GM21576 (cell line): ENCODE measurements around the gene COG8.
"Not testable (repeated sequence)": the region's sequence is repeated elsewhere in the genome, so short reads cannot be mapped to it uniquely, and the experiment has no call there.

Source experiments
- ATAC-seq: cut with Tn5 transposase; IDR thresholded peaks from one replicate; pipeline ENCODE4 v1.9.1; 2021; ENCODE audit warnings: mild to moderate bottlenecking, moderate library complexity; ENCODE audit not compliant: unreplicated experiment

Gene COG8

GRCh38 chr16:69294051-69294450, 45.3 kb downstream of the COG8 start:
- ATAC-seq = no peak

- no peak for ATAC-seq
Measured at GRCh38 chr16:69293401-69293800, 46.0 kb downstream of the COG8 start.

GRCh38 chr16:69291657-69292056, 47.7 kb downstream of the COG8 start:
- not testable (repeated sequence) for ATAC-seq

GRCh38 chr16:69286941-69287713, 52.2 kb downstream of the COG8 start:
- ATAC-seq = no peak

- no peak for ATAC-seq
Measured at GRCh38 chr16:69285240-69285639, 54.1 kb downstream of the COG8 start.

GRCh38 chr16:69283851-69284250, 55.5 kb downstream of the COG8 start:
- ATAC-seq = no peak

- ATAC-seq = no peak
Measured at GRCh38 chr16:69277413-69277812, 62.0 kb downstream of the COG8 start.
